ENCODE measurements around the gene STPG4. TPM values are rescaled to one million over a fixed set of nuclear protein-coding genes. Genes with fewer than 3 reads are reported as not detected.
"Not testable (repeated sequence)": the region's sequence is repeated elsewhere in the genome, so short reads cannot be mapped to it uniquely, and the experiment has no call there.

The STPG4 gene
- under 1 TPM in 2 of 4 donors, not detected in 2; 0.22 to 0.24 TPM for polyA plus RNA-seq (ENCODE audit: insufficient read length in 4 of 4)

- DNase-seq (ENCODE audit: low read depth in 4 of 4, low spot score in 3 of 4) = no peak
These were observed at the start of gene STPG4 for GRCh38 chr2:47155091-47155876. STPG4 (minus strand) TSS chr2:47155308; CDS start chr2:47155251, 57 bp downstream.

- no peak for DNase-seq (ENCODE audit: low read depth in 4 of 4, low spot score in 3 of 4)
These were observed 49.6 kb upstream of the STPG4 start for GRCh38 chr2:47204691-47205090.

GRCh38 chr2:47203995-47204394, 48.9 kb upstream of the STPG4 start:
- DNase-seq (ENCODE audit: low read depth in 4 of 4, low spot score in 3 of 4) = no peak

GRCh38 chr2:47201224-47201623, 46.1 kb upstream of the STPG4 start:
- no peak for DNase-seq (ENCODE audit: low read depth in 4 of 4, low spot score in 3 of 4)

- DNase-seq (ENCODE audit: low read depth in 4 of 4, low spot score in 3 of 4) = no peak
These were observed 43.9 kb upstream of the STPG4 start for GRCh38 chr2:47198985-47199451.

- no peak for DNase-seq (ENCODE audit: low read depth in 4 of 4, low spot score in 3 of 4)
These were observed 41.4 kb upstream of the STPG4 start for GRCh38 chr2:47196499-47196898.

- no peak for DNase-seq (ENCODE audit: low read depth in 4 of 4, low spot score in 3 of 4)
These were observed 40.9 kb upstream of the STPG4 start for GRCh38 chr2:47196046-47196445.

- no peak for DNase-seq (ENCODE audit: low read depth in 4 of 4, low spot score in 3 of 4)
These were observed 40.0 kb upstream of the STPG4 start for GRCh38 chr2:47195148-47195547.

- no peak for DNase-seq (ENCODE audit: low read depth in 4 of 4, low spot score in 3 of 4)
These were observed 39.3 kb upstream of the STPG4 start for GRCh38 chr2:47194410-47194809.

GRCh38 chr2:47193607-47194006, 38.5 kb upstream of the STPG4 start:
- no peak for DNase-seq (ENCODE audit: low read depth in 4 of 4, low spot score in 3 of 4)

GRCh38 chr2:47190188-47190881, 35.2 kb upstream of the STPG4 start:
- no peak for DNase-seq (ENCODE audit: low read depth in 4 of 4, low spot score in 3 of 4)

- no peak for DNase-seq (ENCODE audit: low read depth in 4 of 4, low spot score in 3 of 4)
These were observed 34.5 kb upstream of the STPG4 start for GRCh38 chr2:47189635-47190034.

GRCh38 chr2:47187069-47187468, 32.0 kb upstream of the STPG4 start:
- DNase-seq (ENCODE audit: low read depth in 4 of 4, low spot score in 3 of 4) = no peak

GRCh38 chr2:47186351-47186750, 31.2 kb upstream of the STPG4 start:
- DNase-seq (ENCODE audit: low read depth in 4 of 4, low spot score in 3 of 4) = no peak

GRCh38 chr2:47185098-47185497, 30.0 kb upstream of the STPG4 start:
- DNase-seq (ENCODE audit: low read depth in 4 of 4, low spot score in 3 of 4) = not testable (repeated sequence)

GRCh38 chr2:47181176-47181575, 26.1 kb upstream of the STPG4 start:
- DNase-seq (ENCODE audit: low read depth in 4 of 4, low spot score in 3 of 4) = no peak

- no peak for DNase-seq (ENCODE audit: low read depth in 4 of 4, low spot score in 3 of 4)
These were observed 25.4 kb upstream of the STPG4 start for GRCh38 chr2:47180531-47180930.

- DNase-seq (ENCODE audit: low read depth in 4 of 4, low spot score in 3 of 4) = no peak
These were observed 24.3 kb upstream of the STPG4 start for GRCh38 chr2:47179388-47179787.

- DNase-seq (ENCODE audit: low read depth in 4 of 4, low spot score in 3 of 4) = no peak
These were observed 23.2 kb upstream of the STPG4 start for GRCh38 chr2:47178341-47178740.

GRCh38 chr2:47177043-47177565, 22.0 kb upstream of the STPG4 start:
- no peak for DNase-seq (ENCODE audit: low read depth in 4 of 4, low spot score in 3 of 4)

GRCh38 chr2:47174733-47175361, 19.7 kb upstream of the STPG4 start:
- peak in 1 of 4 donors; percentile 33 for DNase-seq (ENCODE audit: low read depth in 4 of 4, low spot score in 3 of 4)

Data from right renal pelvis (tissue), 4 donors.